LNCAP (cell line): ENCODE results near the gene CASP10.

Experiments
- TF ChIP-seq, protein P1 (sequence below): fragments of 450-650 bp; IDR thresholded peaks from 2 replicates; pipeline ENCODE4 v1.5.1; 2017; ENCODE audit warnings: mild to moderate bottlenecking

The CASP10 gene

DNA sequence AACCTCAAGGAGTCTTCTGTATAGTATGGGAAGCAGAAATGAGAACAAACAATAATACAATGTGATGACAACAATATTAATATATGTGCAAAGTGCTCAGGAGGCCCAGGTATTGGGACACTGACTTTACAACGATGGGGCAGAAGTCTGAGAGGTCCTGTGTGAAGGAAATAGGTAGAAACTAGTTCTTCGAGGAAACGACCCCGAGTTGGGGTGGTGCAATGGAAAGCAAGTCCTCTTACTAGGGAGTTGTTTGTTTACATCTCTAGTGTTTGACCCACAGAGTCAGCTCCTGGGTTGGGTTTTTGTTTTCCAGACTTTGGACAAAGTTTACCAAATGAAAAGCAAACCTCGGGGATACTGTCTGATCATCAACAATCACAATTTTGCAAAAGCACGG lies 93.6 kb downstream of the CASP10 start:
- TF ChIP-seq, protein P1, sequence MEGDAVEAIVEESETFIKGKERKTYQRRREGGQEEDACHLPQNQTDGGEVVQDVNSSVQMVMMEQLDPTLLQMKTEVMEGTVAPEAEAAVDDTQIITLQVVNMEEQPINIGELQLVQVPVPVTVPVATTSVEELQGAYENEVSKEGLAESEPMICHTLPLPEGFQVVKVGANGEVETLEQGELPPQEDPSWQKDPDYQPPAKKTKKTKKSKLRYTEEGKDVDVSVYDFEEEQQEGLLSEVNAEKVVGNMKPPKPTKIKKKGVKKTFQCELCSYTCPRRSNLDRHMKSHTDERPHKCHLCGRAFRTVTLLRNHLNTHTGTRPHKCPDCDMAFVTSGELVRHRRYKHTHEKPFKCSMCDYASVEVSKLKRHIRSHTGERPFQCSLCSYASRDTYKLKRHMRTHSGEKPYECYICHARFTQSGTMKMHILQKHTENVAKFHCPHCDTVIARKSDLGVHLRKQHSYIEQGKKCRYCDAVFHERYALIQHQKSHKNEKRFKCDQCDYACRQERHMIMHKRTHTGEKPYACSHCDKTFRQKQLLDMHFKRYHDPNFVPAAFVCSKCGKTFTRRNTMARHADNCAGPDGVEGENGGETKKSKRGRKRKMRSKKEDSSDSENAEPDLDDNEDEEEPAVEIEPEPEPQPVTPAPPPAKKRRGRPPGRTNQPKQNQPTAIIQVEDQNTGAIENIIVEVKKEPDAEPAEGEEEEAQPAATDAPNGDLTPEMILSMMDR, result no peak
